CD8-positive, alpha-beta memory T cell (primary cell): ENCODE measurements around the gene NCAM1. TPM values are rescaled to one million over a fixed set of nuclear protein-coding genes. Genes with fewer than 3 reads are reported as not detected.
"Not testable (repeated sequence)": the region's sequence is repeated elsewhere in the genome, so short reads cannot be mapped to it uniquely, and the experiment has no call there.

ENCODE experiments used
- CTCF ChIA-PET: fragments of 350-600 bp; sonication (Branson Sonifier 250); formaldehyde crosslinking; loops from one replicate; lab custom pipeline; 2021; ENCODE audit warnings: antibody characterized with exemption; lab: Charles Lee
- POLR2A ChIA-PET: fragments of 350-600 bp; sonication (Branson Sonifier 250); formaldehyde crosslinking; loops from one replicate; lab custom pipeline; 2021; ENCODE audit warnings: antibody characterized with exemption; lab: Charles Lee
- DNase-seq, 5 donors: peaks; one replicate each; pipeline versions ENCODE4 v3.0.0 to v3.0.0-alpha.2; 2020 to 2022; ENCODE audit warnings: mixed read lengths in 1 of 5
- H3K27ac ChIP-seq: one replicate; pipeline ENCODE4 v1.7.0; 2013; ENCODE audit warnings: low read depth, mild to moderate bottlenecking, low read length, moderate library complexity
- H3K27me3 ChIP-seq: 2 replicates; pipeline ENCODE4 v1.7.0; 2013; ENCODE audit warnings: low read length, mild to moderate bottlenecking; ENCODE audit not compliant: insufficient read depth, poor library complexity, severe bottlenecking
- H3K36me3 ChIP-seq: 2 replicates; pipeline ENCODE4 v1.7.0; 2013; ENCODE audit warnings: mild to moderate bottlenecking, low read length, moderate library complexity; ENCODE audit not compliant: insufficient read depth
- H3K4me1 ChIP-seq: 2 replicates; pipeline ENCODE4 v1.7.0; 2013; ENCODE audit warnings: mild to moderate bottlenecking, low read length, moderate library complexity; ENCODE audit not compliant: insufficient read depth
- H3K4me3 ChIP-seq: 2 replicates; pipeline ENCODE4 v1.7.0; 2013; ENCODE audit warnings: mild to moderate bottlenecking, low read length
- H3K9me3 ChIP-seq: 2 replicates; pipeline ENCODE4 v1.7.0; 2013; ENCODE audit warnings: mild to moderate bottlenecking, low read length
- H3K27ac Mint-ChIP-seq, 8 donors: one replicate each; pipeline ENCODE4 v1.8.0; 2020 to 2021; ENCODE audit warnings: mixed read lengths in 8 of 8, mild to moderate bottlenecking in 6 of 8, inconsistent platforms in 3 of 8, moderate library complexity in 3 of 8
- H3K27me3 Mint-ChIP-seq, 2 donors: one replicate each; pipeline ENCODE4 v1.8.0; 2020 to 2021; ENCODE audit warnings: mixed read lengths in 2 of 2, mild to moderate bottlenecking in 1 of 2, moderate library complexity in 1 of 2
- H3K36me3 Mint-ChIP-seq, 3 donors: one replicate each; pipeline ENCODE4 v1.8.0; 2020 to 2021; ENCODE audit warnings: mixed read lengths in 3 of 3, inconsistent platforms in 1 of 3, mild to moderate bottlenecking in 1 of 3
- H3K4me1 Mint-ChIP-seq, 3 donors: one replicate each; pipeline ENCODE4 v1.8.0; 2020 to 2021; ENCODE audit warnings: mixed read lengths in 3 of 3, inconsistent platforms in 1 of 3, mild to moderate bottlenecking in 1 of 3
- H3K4me3 Mint-ChIP-seq, 7 donors: one replicate each; pipeline ENCODE4 v1.8.0; 2020 to 2021; ENCODE audit warnings: mixed read lengths in 7 of 7, mild to moderate bottlenecking in 6 of 7, moderate library complexity in 4 of 7, inconsistent platforms in 2 of 7
- H3K9me3 Mint-ChIP-seq, 5 donors: one replicate each; pipeline ENCODE4 v1.8.0; 2020 to 2022; ENCODE audit warnings: mixed read lengths in 5 of 5, mild to moderate bottlenecking in 3 of 5, moderate library complexity in 2 of 5, inconsistent platforms in 1 of 5
- polyA plus RNA-seq: library from polyadenylated mRNA; unstranded; fragments of 300-500 nt; fragmentation: Illumina TruSeq; gene quantifications from one replicate; pipeline ENCODE4 v1.2.3, GENCODE V29; 2021
- total RNA-seq, 2 experiments: library from RNA; stranded (reverse); gene quantifications; one replicate each; pipeline ENCODE4 v1.2.3, GENCODE V29; 2021

NCAM1 gene
- total RNA-seq (under 1 TPM in 1 of 2 experiments, not detected in 1; 0.16 TPM), polyA plus RNA-seq (1.7 TPM)

GRCh38 chr11:112961146-112961668 is at the start of gene NCAM1:
Gene NCAM1 (plus strand): TSS chr11:112961420.
- ChIA-PET CTCF (no interaction called here), POLR2A (no interaction called here)
- peaks cover 39 to 67% of the 10 kb centered on the region in 2 donors for H3K27me3 Mint-ChIP-seq
- no peak within 1 kb of the TSS for H3K27ac ChIP-seq
- no peaks in the 10 kb centered on the region for H3K9me3 Mint-ChIP-seq
- peaks cover 18% of the 10 kb centered on the region for H3K27me3 ChIP-seq
- peak within 1 kb of the TSS; percentile 75 to 96 (median 87) for H3K4me3 Mint-ChIP-seq
- H3K4me3 ChIP-seq = peak within 1 kb of the TSS; percentile 19
- H3K36me3 ChIP-seq = no peaks in the 10 kb centered on the region
- H3K9me3 ChIP-seq = no peaks in the 10 kb centered on the region
- peaks cover 14 to 17% (median 16%) of the 10 kb centered on the region in 3 donors for H3K4me1 Mint-ChIP-seq
- H3K27ac Mint-ChIP-seq = peak within 1 kb of the TSS in 4 of 8 donors; percentile 51 to 78 (median 66)
- H3K36me3 Mint-ChIP-seq = no peaks in the 10 kb centered on the region
- no peaks in the 10 kb centered on the region for H3K4me1 ChIP-seq
- peak in 2 of 5 donors; percentile 5 to 14 for DNase-seq

DNA sequence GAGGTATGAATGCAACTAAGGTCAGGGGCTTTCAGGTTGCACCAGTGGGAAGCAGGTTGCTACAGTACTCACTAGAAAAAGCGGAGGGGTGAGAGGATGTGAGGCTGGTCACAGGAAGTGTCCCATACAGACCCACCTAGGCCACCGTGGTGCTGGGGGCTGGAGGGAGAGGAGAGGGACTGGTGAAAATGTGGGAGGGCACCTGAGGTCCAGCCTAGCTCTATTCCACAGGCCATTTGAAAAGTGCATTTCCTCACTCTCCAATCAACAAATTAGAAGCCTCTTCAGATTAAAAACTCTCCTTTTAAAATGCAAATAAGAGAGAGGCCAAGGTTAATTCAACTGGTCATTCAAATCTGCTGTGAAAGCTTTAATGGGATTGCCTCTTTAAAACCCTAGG is 38.6 kb upstream of the NCAM1 start:
- Mint-ChIP-seq H3K36me3 (no peaks in the 10 kb centered on the region), H3K4me1 (no peaks in the 10 kb centered on the region), H3K9me3 (peaks cover 0 to 3% (median 0%) of the 10 kb centered on the region in 5 donors), H3K4me3 (no peak overlapping the region), H3K27ac (no peak overlapping the region), H3K27me3 (peaks cover 2 to 5% of the 10 kb centered on the region in 2 donors)
- H3K36me3 ChIP-seq = no peaks in the 10 kb centered on the region
- no peaks in the 10 kb centered on the region for H3K27me3 ChIP-seq
- POLR2A ChIA-PET = no interaction called here
- DNase-seq = no peak
- H3K9me3 ChIP-seq = no peaks in the 10 kb centered on the region
- no peaks in the 10 kb centered on the region for H3K4me1 ChIP-seq
- no peak overlapping the region for H3K4me3 ChIP-seq
- H3K27ac ChIP-seq = no peak overlapping the region
- CTCF ChIA-PET = no interaction called here

DNA sequence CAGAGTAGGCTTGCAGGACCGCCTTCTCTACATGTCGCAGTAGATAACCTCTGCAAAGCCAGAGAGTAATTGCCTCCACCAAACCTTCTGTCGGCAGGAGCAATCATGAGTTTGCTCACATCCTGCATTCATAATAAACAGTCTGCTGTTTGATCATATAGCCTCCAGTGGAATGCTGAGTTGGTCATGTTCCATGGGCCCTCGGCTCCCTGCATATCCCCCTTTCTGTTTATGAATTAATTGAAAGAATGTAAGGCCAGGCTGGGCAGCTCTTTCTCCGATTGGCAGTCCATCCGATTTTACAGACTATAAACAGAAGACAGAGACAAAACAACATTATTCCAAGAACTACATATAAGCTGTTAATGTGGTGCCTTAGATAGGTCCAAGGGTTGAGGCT is 36.4 kb upstream of the NCAM1 start:
- H3K4me3 ChIP-seq, H3K4me3 Mint-ChIP-seq, H3K27me3 ChIP-seq, H3K36me3 ChIP-seq, H3K27ac ChIP-seq, H3K27ac Mint-ChIP-seq, H3K9me3 Mint-ChIP-seq, H3K4me1 Mint-ChIP-seq, DNase-seq, H3K4me1 ChIP-seq, H3K27me3 Mint-ChIP-seq, H3K9me3 ChIP-seq, CTCF ChIA-PET, H3K36me3 Mint-ChIP-seq, POLR2A ChIA-PET: not testable (repeated sequence)

DNA sequence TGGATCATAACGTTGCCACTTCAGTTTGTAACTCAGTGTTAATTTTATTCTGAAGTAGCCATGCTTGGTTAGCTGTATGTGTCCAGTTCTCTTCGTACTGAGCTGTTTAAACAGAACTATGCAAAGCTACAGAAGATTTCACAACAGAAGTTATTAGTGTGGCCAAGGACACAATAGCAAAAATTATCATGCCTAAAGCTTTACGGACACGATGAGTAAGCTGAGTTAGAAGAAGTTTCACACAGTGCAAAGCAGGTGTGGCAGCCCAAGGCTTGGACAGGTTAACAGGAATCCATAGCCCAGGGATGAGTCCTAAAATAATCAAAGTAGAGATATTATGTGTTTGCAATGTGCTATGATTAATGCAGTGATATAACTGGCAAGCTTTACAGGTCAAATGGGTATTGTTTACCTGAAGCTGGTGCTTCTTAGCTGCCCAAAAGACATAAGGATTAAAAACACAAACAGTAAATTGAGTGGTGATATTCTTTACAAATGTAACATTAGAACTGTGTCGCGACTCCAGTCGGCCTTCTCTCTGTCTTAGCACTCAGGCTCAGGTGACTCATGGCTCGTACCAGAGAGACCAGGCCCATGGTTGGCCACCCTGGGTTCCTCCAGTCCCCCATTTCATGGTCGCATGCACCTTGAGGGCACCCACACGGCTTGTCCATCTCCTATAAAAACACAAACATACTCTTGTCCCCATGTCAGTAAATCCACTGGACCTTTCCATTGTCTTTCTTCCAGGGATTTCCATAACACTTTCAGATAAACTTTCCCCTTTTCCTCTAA is 35.5 kb upstream of the NCAM1 start:
- Histone ChIP-seq H3K36me3 (no peaks in the 10 kb centered on the region), H3K9me3 (no peaks in the 10 kb centered on the region), H3K27me3 (no peaks in the 10 kb centered on the region), H3K4me3 (no peak overlapping the region), H3K27ac (no peak overlapping the region), H3K4me1 (no peaks in the 10 kb centered on the region)
- Mint-ChIP-seq H3K4me1 (no peaks in the 10 kb centered on the region), H3K9me3 (peaks cover 0 to 2% (median 0%) of the 10 kb centered on the region in 5 donors), H3K36me3 (no peaks in the 10 kb centered on the region), H3K27me3 (peaks cover 1 to 5% of the 10 kb centered on the region in 2 donors), H3K4me3 (no peak overlapping the region), H3K27ac (peak overlapping the region in 1 of 8 donors; percentile 22)
- DNase-seq = no peak
- POLR2A ChIA-PET = no interaction called here
- CTCF ChIA-PET = no interaction called here

DNA sequence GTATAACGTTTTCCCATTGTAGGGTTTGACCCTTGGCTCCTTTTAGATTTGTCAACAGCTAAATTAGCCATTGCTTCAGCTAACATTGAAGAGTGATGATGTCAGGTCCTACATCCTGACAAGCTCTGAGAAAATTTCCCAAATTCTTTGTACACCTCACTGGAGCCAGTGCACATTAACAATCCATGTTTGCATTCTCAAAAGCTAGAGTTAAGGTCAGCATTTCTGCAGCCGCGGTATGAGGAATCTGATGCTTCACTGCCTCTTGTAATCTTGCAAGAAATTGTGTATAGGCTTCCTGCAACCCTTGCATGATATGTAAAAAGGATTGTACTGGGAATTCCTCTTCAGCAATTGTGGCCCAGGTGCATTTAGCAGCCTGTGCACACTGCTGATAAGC is 33.1 kb upstream of the NCAM1 start:
- no peaks in the 10 kb centered on the region for H3K36me3 ChIP-seq
- Mint-ChIP-seq H3K4me1 (no peaks in the 10 kb centered on the region), H3K36me3 (peaks cover 0 to 1% (median 0%) of the 10 kb centered on the region in 3 donors), H3K9me3 (peaks cover 0 to 2% (median 0%) of the 10 kb centered on the region in 5 donors), H3K27me3 (peaks cover 2% of the 10 kb centered on the region in 2 donors), H3K27ac (no peak overlapping the region), H3K4me3 (no peak overlapping the region)
- no peak for DNase-seq
- CTCF ChIA-PET = no interaction called here
- H3K27me3 ChIP-seq = no peaks in the 10 kb centered on the region
- no peaks in the 10 kb centered on the region for H3K9me3 ChIP-seq
- H3K4me3 ChIP-seq = no peak overlapping the region
- no peak overlapping the region for H3K27ac ChIP-seq
- no peaks in the 10 kb centered on the region for H3K4me1 ChIP-seq
- POLR2A ChIA-PET = no interaction called here

DNA sequence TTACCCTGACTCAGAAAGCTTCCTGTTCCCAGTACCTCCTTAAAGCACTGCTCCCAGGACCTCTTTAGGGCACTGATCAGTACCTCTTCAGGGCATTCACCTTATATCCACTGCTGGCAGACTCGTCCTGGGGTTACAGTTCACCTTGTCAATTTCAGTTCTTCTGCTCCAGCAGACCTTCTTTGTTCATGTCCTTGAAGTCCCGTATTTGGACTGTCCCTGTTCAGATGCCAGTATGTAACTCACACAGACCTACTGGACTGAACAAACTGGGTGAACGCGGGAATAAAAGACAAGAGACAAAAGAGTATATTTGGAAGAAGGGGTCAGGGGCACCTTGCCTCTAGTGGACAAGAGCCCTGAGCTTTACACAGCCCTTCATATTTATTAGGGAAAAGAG is 31.8 kb upstream of the NCAM1 start:
- CTCF ChIA-PET = no interaction called here
- Mint-ChIP-seq H3K27ac (no peak overlapping the region), H3K4me1 (no peaks in the 10 kb centered on the region), H3K27me3 (peaks cover 0 to 6% of the 10 kb centered on the region in 2 donors), H3K9me3 (peaks cover 0 to 2% (median 0%) of the 10 kb centered on the region in 5 donors), H3K4me3 (no peak overlapping the region), H3K36me3 (peaks cover 0 to 1% (median 0%) of the 10 kb centered on the region in 3 donors)
- Histone ChIP-seq H3K4me3 (no peak overlapping the region), H3K27me3 (no peaks in the 10 kb centered on the region), H3K4me1 (no peaks in the 10 kb centered on the region), H3K27ac (no peak overlapping the region), H3K36me3 (no peaks in the 10 kb centered on the region), H3K9me3 (no peaks in the 10 kb centered on the region)
- DNase-seq = no peak
- POLR2A ChIA-PET = no interaction called here

- ChIA-PET POLR2A (no interaction called here), CTCF (no interaction called here)
- no peak for DNase-seq
- Mint-ChIP-seq H3K4me1 (no peaks in the 10 kb centered on the region), H3K27me3 (peaks cover 0 to 6% of the 10 kb centered on the region in 2 donors), H3K4me3 (no peak overlapping the region), H3K36me3 (peaks cover 0 to 1% (median 0%) of the 10 kb centered on the region in 3 donors), H3K27ac (no peak overlapping the region), H3K9me3 (peaks cover 0 to 2% (median 0%) of the 10 kb centered on the region in 5 donors)
- H3K4me3 ChIP-seq = no peak overlapping the region
- H3K9me3 ChIP-seq = no peaks in the 10 kb centered on the region
- H3K27ac ChIP-seq = no peak overlapping the region
- no peaks in the 10 kb centered on the region for H3K27me3 ChIP-seq
- H3K4me1 ChIP-seq = no peaks in the 10 kb centered on the region
- H3K36me3 ChIP-seq = no peaks in the 10 kb centered on the region
These were observed 29.5 kb upstream of the NCAM1 start for GRCh38 chr11:112931703-112932102.

- no peak overlapping the region for H3K27ac Mint-ChIP-seq
- H3K4me3 Mint-ChIP-seq = no peak overlapping the region
- Histone ChIP-seq H3K36me3 (no peaks in the 10 kb centered on the region), H3K4me1 (no peaks in the 10 kb centered on the region), H3K4me3 (no peak overlapping the region), H3K27ac (no peak overlapping the region), H3K27me3 (no peaks in the 10 kb centered on the region), H3K9me3 (no peaks in the 10 kb centered on the region)
- peaks cover 0 to 6% of the 10 kb centered on the region in 2 donors for H3K27me3 Mint-ChIP-seq
- POLR2A ChIA-PET = no interaction called here
- H3K9me3 Mint-ChIP-seq = peaks cover 0 to 4% (median 0%) of the 10 kb centered on the region in 5 donors
- H3K4me1 Mint-ChIP-seq = no peaks in the 10 kb centered on the region
- peaks cover 0 to 1% (median 0%) of the 10 kb centered on the region in 3 donors for H3K36me3 Mint-ChIP-seq
- CTCF ChIA-PET = no interaction called here
- DNase-seq = no peak
These were observed 28.6 kb upstream of the NCAM1 start for GRCh38 chr11:112932593-112932992.
